Endothelial cell (in vitro differentiated cells): ENCODE data around the gene NR5A2. TPM values are rescaled to one million over a fixed set of nuclear protein-coding genes. Genes with fewer than 3 reads are reported as not detected.

Experiments used
- DNase-seq: peaks from one replicate; pipeline ENCODE4 v3.0.0; 2021; ENCODE audit warnings: low spot score
- H3K27ac Mint-ChIP-seq: one replicate; pipeline ENCODE4 v1.8.0; 2021; ENCODE audit warnings: mixed read lengths, inconsistent platforms; ENCODE audit not compliant: unreplicated experiment
- H3K27me3 Mint-ChIP-seq: one replicate; pipeline ENCODE4 v1.8.0; 2021; ENCODE audit warnings: mild to moderate bottlenecking, moderate library complexity, mixed read lengths, inconsistent platforms; ENCODE audit not compliant: unreplicated experiment
- H3K36me3 Mint-ChIP-seq: one replicate; pipeline ENCODE4 v1.8.0; 2021; ENCODE audit warnings: mild to moderate bottlenecking, low read depth, mixed read lengths, inconsistent platforms; ENCODE audit not compliant: unreplicated experiment
- H3K4me1 Mint-ChIP-seq: one replicate; pipeline ENCODE4 v1.8.0; 2021; ENCODE audit warnings: mild to moderate bottlenecking, mixed read lengths, inconsistent platforms; ENCODE audit not compliant: unreplicated experiment
- H3K4me3 Mint-ChIP-seq: one replicate; pipeline ENCODE4 v1.8.0; 2021; ENCODE audit warnings: mild to moderate bottlenecking, mixed read lengths, inconsistent platforms; ENCODE audit not compliant: unreplicated experiment
- H3K9me3 Mint-ChIP-seq: one replicate; pipeline ENCODE4 v1.8.0; 2021; ENCODE audit warnings: mixed read lengths, inconsistent platforms; ENCODE audit not compliant: unreplicated experiment
- CTCF ChIP-seq: fragments of 200-600 bp; sonication (generic); IDR thresholded peaks from one replicate; pipeline ENCODE4 v1.5.0; 2021; ENCODE audit warnings: antibody characterized with exemption; ENCODE audit not compliant: unreplicated experiment
- total RNA-seq: library from RNA; stranded (reverse); fragmentation: NEBNext Ultra II Directional; extraction: Animal tissue kit (Norgen Biotek cat#: 25700); gene quantifications from one replicate; pipeline ENCODE4 v1.2.1, GENCODE V29; 2021; ENCODE audit not compliant: unreplicated experiment

Gene NR5A2
- total RNA-seq, 1 donor from 2014 or later, result 7.0 TPM

- no peak overlapping the region for H3K4me3 Mint-ChIP-seq
These were observed 44.0 kb upstream of the NR5A2 start for GRCh38 chr1:199983531-199983930.

GRCh38 chr1:199995096-199995685, 32.3 kb upstream of the NR5A2 start:
- DNase-seq, result no peak
- Mint-ChIP-seq H3K9me3 (no peaks in the 10 kb centered on the region), H3K36me3 (no peaks in the 10 kb centered on the region), H3K4me3 (no peak overlapping the region), H3K27ac (no peak overlapping the region), H3K4me1 (no peaks in the 10 kb centered on the region), H3K27me3 (peaks cover 2% of the 10 kb centered on the region)
- no peak for TF ChIP-seq CTCF

More at GRCh38 chr1:199983531-199983930, 44.0 kb upstream of the NR5A2 start:
- TF ChIP-seq CTCF, result no peak
- Mint-ChIP-seq H3K4me1 (no peaks in the 10 kb centered on the region), H3K9me3 (no peaks in the 10 kb centered on the region), H3K27me3 (no peaks in the 10 kb centered on the region), H3K27ac (no peak overlapping the region), H3K36me3 (no peaks in the 10 kb centered on the region)
- DNase-seq, result no peak

GRCh38 chr1:200005165-200005564, 22.3 kb upstream of the NR5A2 start:
- no peaks in the 10 kb centered on the region for H3K4me1 Mint-ChIP-seq
- no peaks in the 10 kb centered on the region for H3K36me3 Mint-ChIP-seq
- no peaks in the 10 kb centered on the region for H3K9me3 Mint-ChIP-seq
- no peak for DNase-seq
- no peak overlapping the region for H3K27ac Mint-ChIP-seq
- no peak for TF ChIP-seq CTCF
- H3K4me3 Mint-ChIP-seq, result no peak overlapping the region
- H3K27me3 Mint-ChIP-seq, result peaks cover 3% of the 10 kb centered on the region

GRCh38 chr1:200006711-200007110, 20.8 kb upstream of the NR5A2 start:
- Mint-ChIP-seq H3K4me3 (no peak overlapping the region), H3K9me3 (no peaks in the 10 kb centered on the region), H3K36me3 (no peaks in the 10 kb centered on the region), H3K4me1 (no peaks in the 10 kb centered on the region), H3K27ac (no peak overlapping the region), H3K27me3 (peaks cover 3% of the 10 kb centered on the region)
- DNase-seq, result no peak
- no peak for TF ChIP-seq CTCF

GRCh38 chr1:200015811-200016210, 11.7 kb upstream of the NR5A2 start:
- H3K4me3 Mint-ChIP-seq, result no peak overlapping the region
- H3K36me3 Mint-ChIP-seq, result no peaks in the 10 kb centered on the region
- H3K27me3 Mint-ChIP-seq, result no peaks in the 10 kb centered on the region
- no peak for TF ChIP-seq CTCF
- no peak overlapping the region for H3K27ac Mint-ChIP-seq
- no peak for DNase-seq
- no peaks in the 10 kb centered on the region for H3K4me1 Mint-ChIP-seq
- H3K9me3 Mint-ChIP-seq, result no peaks in the 10 kb centered on the region
